ENCODE results near the gene KRTAP12-3. TPM values are rescaled to one million over a fixed set of nuclear protein-coding genes. Genes with fewer than 3 reads are reported as not detected.

Gene KRTAP12-3
- total and polyA plus RNA-seq, 2 experiments from 2014 or later, result not detected

- Histone ChIP-seq H4K20me1 (ENCODE audit: insufficient read depth) (no peaks in the 10 kb centered on the region), H3F3A (ENCODE audit: insufficient read depth) (no peaks in the 10 kb centered on the region), H3K4me1 (ENCODE audit: insufficient read depth) (no peaks in the 10 kb centered on the region), H3K9me3 (ENCODE audit: low read depth) (no peaks in the 10 kb centered on the region), H3K4me3 (no peak within 1 kb of the TSS), H3K9ac (no peak within 1 kb of the TSS), H3K9me2 (ENCODE audit: insufficient read depth) (no peaks in the 10 kb centered on the region), H3K27me3 (replicated peaks; ENCODE audit: insufficient read depth) (no peaks in the 10 kb centered on the region), H3K36me3 (ENCODE audit: low read depth) (no peaks in the 10 kb centered on the region), H3K4me2 (ENCODE audit: unreplicated experiment) (no peak within 1 kb of the TSS), H3K79me2 (ENCODE audit: insufficient read depth) (no peaks in the 10 kb centered on the region), H3K27ac (no peak within 1 kb of the TSS), H2AFZ (no peak within 1 kb of the TSS)
- no peak for DNase-seq
- in situ Hi-C loops (cut with MboI), result no loop called here
- WGBS, 2 experiments (ENCODE audit: low coverage in 1 of 2, low lambda C conversion rate in 2 of 2, missing lambda C conversion rate in 2 of 2), result 46 to 56% methylated on average over 8 of the region's 8 CpGs
- TF ChIP-seq EZH2phosphoT487 (IDR thresholded peaks at IDR 0.05; ENCODE audit: insufficient read depth, low read depth) (no peak), EZH2 (IDR thresholded peaks at IDR 0.05; ENCODE audit: insufficient read depth, poor library complexity, severe bottlenecking) (no peak)
Measured at GRCh38 chr21:44612029-44612486, 45.7 kb upstream of the KRTAP12-3 start, which contains the start of gene KRTAP10-8. TSS of gene KRTAP10-8 (plus strand) at chr21:44612079. CDS start at chr21:44612101, 22 bp downstream.

- H3K4me3 ChIP-seq, result no peak overlapping the region
- H3K27ac ChIP-seq, result no peak overlapping the region
- TF ChIP-seq EZH2phosphoT487 (IDR thresholded peaks at IDR 0.05; ENCODE audit: insufficient read depth, low read depth) (no peak), EZH2 (IDR thresholded peaks at IDR 0.05; ENCODE audit: insufficient read depth, poor library complexity, severe bottlenecking) (no peak)
- no peaks in the 10 kb centered on the region; the same call in 1 of the 2 replicates for H3K27me3 ChIP-seq (replicated peaks; ENCODE audit: insufficient read depth)
- H3K36me3 ChIP-seq (ENCODE audit: low read depth), result no peaks in the 10 kb centered on the region
- H3K4me1 ChIP-seq (ENCODE audit: insufficient read depth), result no peaks in the 10 kb centered on the region
- no peak overlapping the region for H3K9ac ChIP-seq
- no peak overlapping the region for H2AFZ ChIP-seq
- H3F3A ChIP-seq (ENCODE audit: insufficient read depth), result no peaks in the 10 kb centered on the region
- no peak for DNase-seq
- in situ Hi-C loops (cut with MboI), result no loop called here
- no peak overlapping the region for H3K4me2 ChIP-seq (ENCODE audit: unreplicated experiment)
- 42 to 55% methylated on average over 12 to 13 of the region's 13 CpGs for WGBS, 2 experiments (ENCODE audit: low coverage in 1 of 2, low lambda C conversion rate in 2 of 2, missing lambda C conversion rate in 2 of 2)
- H4K20me1 ChIP-seq (ENCODE audit: insufficient read depth), result no peaks in the 10 kb centered on the region
- H3K9me3 ChIP-seq (ENCODE audit: low read depth), result no peaks in the 10 kb centered on the region
- no peaks in the 10 kb centered on the region for H3K9me2 ChIP-seq (ENCODE audit: insufficient read depth)
- H3K79me2 ChIP-seq (ENCODE audit: insufficient read depth), result no peaks in the 10 kb centered on the region
Measured at GRCh38 chr21:44612669-44613229, 45.0 kb upstream of the KRTAP12-3 start.

GRCh38 chr21:44613386-44614155 is 44.2 kb upstream of the KRTAP12-3 start:
- 57 to 59% methylated on average over 23 to 26 of the region's 26 CpGs for whole genome bisulfite sequencing, 2 experiments (ENCODE audit: low coverage in 1 of 2, low lambda C conversion rate in 2 of 2, missing lambda C conversion rate in 2 of 2)
- Histone ChIP-seq H3K27ac (no peak overlapping the region), H3K27me3 (replicated peaks; ENCODE audit: insufficient read depth) (no peaks in the 10 kb centered on the region; the same call in 1 of the 2 replicates), H3K9me2 (ENCODE audit: insufficient read depth) (no peaks in the 10 kb centered on the region), H3K4me3 (no peak overlapping the region), H3F3A (ENCODE audit: insufficient read depth) (no peaks in the 10 kb centered on the region), H3K36me3 (ENCODE audit: low read depth) (no peaks in the 10 kb centered on the region), H3K4me2 (ENCODE audit: unreplicated experiment) (no peak overlapping the region), H3K9ac (no peak overlapping the region), H4K20me1 (ENCODE audit: insufficient read depth) (no peaks in the 10 kb centered on the region), H2AFZ (no peak overlapping the region), H3K9me3 (ENCODE audit: low read depth) (no peaks in the 10 kb centered on the region), H3K79me2 (ENCODE audit: insufficient read depth) (no peaks in the 10 kb centered on the region), H3K4me1 (ENCODE audit: insufficient read depth) (no peaks in the 10 kb centered on the region)
- TF ChIP-seq EZH2 (IDR thresholded peaks at IDR 0.05; ENCODE audit: insufficient read depth, poor library complexity, severe bottlenecking) (no peak), EZH2phosphoT487 (IDR thresholded peaks at IDR 0.05; ENCODE audit: insufficient read depth, low read depth) (no peak)
- in situ Hi-C loops (cut with MboI), result no loop called here
- no peak for DNase-seq

DNA sequence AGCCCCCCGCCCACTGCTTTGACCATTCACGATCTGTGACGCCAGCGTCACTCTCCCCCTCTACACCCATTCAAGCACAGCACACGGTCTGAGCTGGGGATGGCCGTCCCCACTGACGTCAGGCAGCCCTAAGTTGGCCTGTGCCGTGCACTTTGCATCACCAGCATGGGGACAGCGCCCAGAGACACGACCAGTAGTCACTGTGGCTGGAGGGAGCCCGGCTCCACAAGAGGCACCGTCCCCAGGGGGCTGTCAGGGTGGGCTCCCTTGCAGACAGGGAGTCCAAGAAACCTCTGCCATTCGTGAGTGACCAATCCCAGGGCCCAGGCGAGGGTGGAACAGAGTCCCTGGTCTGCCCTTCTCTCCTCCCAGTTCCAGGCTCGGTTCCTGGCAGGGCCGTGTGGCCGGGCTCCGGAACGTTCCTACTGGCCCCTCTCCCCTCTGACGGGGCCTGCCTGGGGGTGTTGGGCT is 43.5 kb upstream of the KRTAP12-3 start:
- H3K36me3 ChIP-seq (ENCODE audit: low read depth), result no peaks in the 10 kb centered on the region
- no peak for DNase-seq

More for the DNA sequence above, 43.5 kb upstream of the KRTAP12-3 start:
- Histone ChIP-seq H3K9me2 (ENCODE audit: insufficient read depth) (no peaks in the 10 kb centered on the region), H3K4me3 (no peak overlapping the region), H3K27ac (no peak overlapping the region), H4K20me1 (ENCODE audit: insufficient read depth) (no peaks in the 10 kb centered on the region), H3K9me3 (ENCODE audit: low read depth) (no peaks in the 10 kb centered on the region), H3K27me3 (replicated peaks; ENCODE audit: insufficient read depth) (no peaks in the 10 kb centered on the region; the same call in 1 of the 2 replicates), H3K9ac (no peak overlapping the region), H3K4me1 (ENCODE audit: insufficient read depth) (no peaks in the 10 kb centered on the region), H3K79me2 (ENCODE audit: insufficient read depth) (no peaks in the 10 kb centered on the region), H2AFZ (no peak overlapping the region), H3K4me2 (ENCODE audit: unreplicated experiment) (no peak overlapping the region), H3F3A (ENCODE audit: insufficient read depth) (no peaks in the 10 kb centered on the region)
- TF ChIP-seq EZH2phosphoT487 (IDR thresholded peaks at IDR 0.05; ENCODE audit: insufficient read depth, low read depth), result no peak
- no peak for TF ChIP-seq EZH2 (IDR thresholded peaks at IDR 0.05; ENCODE audit: insufficient read depth, poor library complexity, severe bottlenecking)
- WGBS, 2 experiments (ENCODE audit: low coverage in 1 of 2, low lambda C conversion rate in 2 of 2, missing lambda C conversion rate in 2 of 2), result 28 to 43% methylated on average over 19 to 20 of the region's 20 CpGs
- in situ Hi-C loops (cut with MboI), result no loop called here
